ENCODE data around the gene C2orf49. TPM values are rescaled to one million over a fixed set of nuclear protein-coding genes. Genes with fewer than 3 reads are reported as not detected.

C2orf49 gene
- total RNA-seq, 2 donors from 2014 or later, result 18.1 to 22.2 TPM

GRCh38 chr2:105371156-105371555 is 33.8 kb downstream of the C2orf49 start:
- no peaks in the 10 kb centered on the region for H3K27me3 Mint-ChIP-seq (ENCODE audit: insufficient read depth)
- DNase-seq, result no peak
- H3K4me3 Mint-ChIP-seq, result no peak overlapping the region
- H3K4me1 ChIP-seq (ENCODE audit: control insufficient read depth, insufficient read depth, low read length), result no peaks in the 10 kb centered on the region
- no peak overlapping the region for H3K4me3 ChIP-seq (ENCODE audit: low read length)
- WGBS, 2 experiments (ENCODE audit: insufficient coverage in 1 of 2, insufficient read length in 1 of 2), result 91 to 97% methylated on average over 9 to 10 of the region's 10 CpGs
- H3K9me3 ChIP-seq (ENCODE audit: control insufficient read depth, low read length), result no peaks in the 10 kb centered on the region
- H3K9me3 Mint-ChIP-seq, result no peaks in the 10 kb centered on the region
- H3K9ac ChIP-seq (ENCODE audit: extremely low read depth, low read length, poor library complexity, severe bottlenecking), result no peak overlapping the region
- H3K27ac ChIP-seq (ENCODE audit: low read depth, low read length), result no peak overlapping the region
- no peaks in the 10 kb centered on the region for H3K27me3 ChIP-seq (ENCODE audit: control insufficient read depth, insufficient read depth, low read length, poor library complexity, severe bottlenecking)
- H3K27ac Mint-ChIP-seq, result no peak overlapping the region
- H3K36me3 ChIP-seq (ENCODE audit: control insufficient read depth, insufficient read depth, low read length), result peaks cover 42% of the 10 kb centered on the region
- peaks cover 23% of the 10 kb centered on the region for H3K36me3 Mint-ChIP-seq (ENCODE audit: low read depth)
- TF ChIP-seq, protein P1, sequence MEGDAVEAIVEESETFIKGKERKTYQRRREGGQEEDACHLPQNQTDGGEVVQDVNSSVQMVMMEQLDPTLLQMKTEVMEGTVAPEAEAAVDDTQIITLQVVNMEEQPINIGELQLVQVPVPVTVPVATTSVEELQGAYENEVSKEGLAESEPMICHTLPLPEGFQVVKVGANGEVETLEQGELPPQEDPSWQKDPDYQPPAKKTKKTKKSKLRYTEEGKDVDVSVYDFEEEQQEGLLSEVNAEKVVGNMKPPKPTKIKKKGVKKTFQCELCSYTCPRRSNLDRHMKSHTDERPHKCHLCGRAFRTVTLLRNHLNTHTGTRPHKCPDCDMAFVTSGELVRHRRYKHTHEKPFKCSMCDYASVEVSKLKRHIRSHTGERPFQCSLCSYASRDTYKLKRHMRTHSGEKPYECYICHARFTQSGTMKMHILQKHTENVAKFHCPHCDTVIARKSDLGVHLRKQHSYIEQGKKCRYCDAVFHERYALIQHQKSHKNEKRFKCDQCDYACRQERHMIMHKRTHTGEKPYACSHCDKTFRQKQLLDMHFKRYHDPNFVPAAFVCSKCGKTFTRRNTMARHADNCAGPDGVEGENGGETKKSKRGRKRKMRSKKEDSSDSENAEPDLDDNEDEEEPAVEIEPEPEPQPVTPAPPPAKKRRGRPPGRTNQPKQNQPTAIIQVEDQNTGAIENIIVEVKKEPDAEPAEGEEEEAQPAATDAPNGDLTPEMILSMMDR (conservative IDR thresholded peaks at IDR 0.05), result no peak
- H3K4me1 Mint-ChIP-seq, result no peaks in the 10 kb centered on the region

- no peak for DNase-seq
- Histone ChIP-seq H3K9ac (ENCODE audit: extremely low read depth, low read length, poor library complexity, severe bottlenecking) (no peak overlapping the region), H3K36me3 (ENCODE audit: control insufficient read depth, insufficient read depth, low read length) (peaks cover 43% of the 10 kb centered on the region), H3K4me1 (ENCODE audit: control insufficient read depth, insufficient read depth, low read length) (no peaks in the 10 kb centered on the region), H3K27me3 (ENCODE audit: control insufficient read depth, insufficient read depth, low read length, poor library complexity, severe bottlenecking) (no peaks in the 10 kb centered on the region), H3K9me3 (ENCODE audit: control insufficient read depth, low read length) (no peaks in the 10 kb centered on the region), H3K27ac (ENCODE audit: low read depth, low read length) (no peak overlapping the region), H3K4me3 (ENCODE audit: low read length) (no peak overlapping the region)
- Mint-ChIP-seq H3K4me1 (no peaks in the 10 kb centered on the region), H3K27me3 (ENCODE audit: insufficient read depth) (no peaks in the 10 kb centered on the region), H3K4me3 (no peak overlapping the region), H3K27ac (no peak overlapping the region), H3K36me3 (ENCODE audit: low read depth) (peaks cover 19% of the 10 kb centered on the region), H3K9me3 (no peaks in the 10 kb centered on the region)
- 86 to 96% methylated on average over 3 to 4 of the region's 4 CpGs for WGBS, 2 experiments (ENCODE audit: insufficient coverage in 1 of 2, insufficient read length in 1 of 2)
- TF ChIP-seq, protein P1 (conservative IDR thresholded peaks at IDR 0.05), result no peak
Measured at GRCh38 chr2:105371810-105372209, 34.5 kb downstream of the C2orf49 start.

- no peak overlapping the region for H3K27ac Mint-ChIP-seq
- 92 to 94% methylated on average over 9 of the region's 9 CpGs for WGBS, 2 experiments (ENCODE audit: insufficient coverage in 1 of 2, insufficient read length in 1 of 2)
- Histone ChIP-seq H3K36me3 (ENCODE audit: control insufficient read depth, insufficient read depth, low read length) (peaks cover 36% of the 10 kb centered on the region), H3K27me3 (ENCODE audit: control insufficient read depth, insufficient read depth, low read length, poor library complexity, severe bottlenecking) (no peaks in the 10 kb centered on the region), H3K9ac (ENCODE audit: extremely low read depth, low read length, poor library complexity, severe bottlenecking) (no peak overlapping the region), H3K4me1 (ENCODE audit: control insufficient read depth, insufficient read depth, low read length) (no peaks in the 10 kb centered on the region), H3K4me3 (ENCODE audit: low read length) (no peak overlapping the region), H3K9me3 (ENCODE audit: control insufficient read depth, low read length) (no peaks in the 10 kb centered on the region), H3K27ac (ENCODE audit: low read depth, low read length) (no peak overlapping the region)
- no peak overlapping the region for H3K4me3 Mint-ChIP-seq
- no peak for DNase-seq
- H3K4me1 Mint-ChIP-seq, result no peaks in the 10 kb centered on the region
- peaks cover 16% of the 10 kb centered on the region for H3K36me3 Mint-ChIP-seq (ENCODE audit: low read depth)
- H3K27me3 Mint-ChIP-seq (ENCODE audit: insufficient read depth), result no peaks in the 10 kb centered on the region
- H3K9me3 Mint-ChIP-seq, result no peaks in the 10 kb centered on the region
- TF ChIP-seq, protein P1 (conservative IDR thresholded peaks at IDR 0.05), result no peak
Measured at GRCh38 chr2:105373344-105373781, 36.0 kb downstream of the C2orf49 start.
